ENCODE results near the gene KRAS.

KRAS gene

GRCh38 chr12:25263594-25263993, 12.9 kb upstream of the KRAS start:
- no peak for ATAC-seq
- TF ChIP-seq TOX (CRISPR knock-in tag; IDR thresholded peaks at IDR 0.05; ENCODE audit: borderline replicate concordance), result no peak

DNA sequence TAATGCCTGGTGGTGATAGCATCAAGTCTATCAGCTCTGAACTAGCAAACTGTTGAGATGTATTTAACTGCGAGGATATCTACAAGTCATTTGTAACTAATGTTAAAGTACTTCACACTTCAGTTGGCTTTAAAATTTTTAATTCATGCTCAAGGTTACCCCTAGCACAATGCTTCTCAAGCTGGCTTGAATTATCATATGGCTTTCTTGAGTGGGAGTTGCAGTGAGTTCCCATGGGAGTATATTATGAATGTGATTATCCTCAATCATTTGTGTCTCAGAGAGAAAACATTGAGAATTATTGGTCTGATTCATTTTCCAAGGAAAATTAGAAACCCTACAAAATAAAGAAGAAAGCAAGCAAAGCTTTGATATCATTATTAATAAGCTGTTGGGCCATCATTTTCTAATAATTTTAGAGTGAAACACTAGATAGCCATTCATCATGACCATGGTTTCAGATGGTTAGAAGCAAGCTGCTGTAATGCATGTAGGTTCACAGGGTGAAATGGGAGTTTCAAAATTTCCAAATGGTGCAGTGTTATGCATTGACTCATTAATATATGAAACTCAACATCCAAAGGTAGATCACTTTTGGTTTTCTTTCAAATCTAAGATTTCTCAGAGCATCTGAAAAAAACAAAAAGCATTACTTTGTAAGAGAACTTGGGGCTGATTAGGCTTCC, 11.8 kb upstream of the KRAS start:
- ATAC-seq, result no peak
- TF ChIP-seq TCF4 (CRISPR knock-in tag; IDR thresholded peaks at IDR 0.05; ENCODE audit: borderline replicate concordance) (no peak), BACH2 (CRISPR knock-in tag; IDR thresholded peaks at IDR 0.05; ENCODE audit: borderline replicate concordance) (no peak), ZNF565 (CRISPR knock-in tag; conservative IDR thresholded peaks at IDR 0.05; ENCODE audit: low read depth) (no peak), ZNF8 (CRISPR knock-in tag; IDR thresholded peaks at IDR 0.05) (no peak), CREB5 (CRISPR knock-in tag; IDR thresholded peaks at IDR 0.05; ENCODE audit: low read depth) (no peak), POU6F1 (CRISPR knock-in tag; IDR thresholded peaks at IDR 0.05; ENCODE audit: borderline replicate concordance, low read depth) (no peak), ZFP30 (CRISPR knock-in tag; IDR thresholded peaks at IDR 0.05) (no peak), GLIS3 (CRISPR knock-in tag; IDR thresholded peaks at IDR 0.05) (no peak), SNAI2 (CRISPR knock-in tag; IDR thresholded peaks at IDR 0.05) (no peak), ISL1 (CRISPR knock-in tag; IDR thresholded peaks at IDR 0.05) (no peak), ZC3H10 (CRISPR knock-in tag; IDR thresholded peaks at IDR 0.05) (no peak), CSDC2 (CRISPR knock-in tag; IDR thresholded peaks at IDR 0.05) (no peak), TSHZ2 (CRISPR knock-in tag; IDR thresholded peaks at IDR 0.05) (no peak), ESRRG (CRISPR knock-in tag; IDR thresholded peaks at IDR 0.05) (no peak), ZFP3 (CRISPR knock-in tag; IDR thresholded peaks at IDR 0.05) (no peak), CSRNP3 (CRISPR knock-in tag; IDR thresholded peaks at IDR 0.05) (no peak), PPARA (CRISPR knock-in tag; IDR thresholded peaks at IDR 0.05; ENCODE audit: borderline replicate concordance) (no peak), ARNTL (CRISPR knock-in tag; IDR thresholded peaks at IDR 0.05; ENCODE audit: borderline replicate concordance, low read depth) (no peak)
- TF ChIP-seq, protein P1, sequence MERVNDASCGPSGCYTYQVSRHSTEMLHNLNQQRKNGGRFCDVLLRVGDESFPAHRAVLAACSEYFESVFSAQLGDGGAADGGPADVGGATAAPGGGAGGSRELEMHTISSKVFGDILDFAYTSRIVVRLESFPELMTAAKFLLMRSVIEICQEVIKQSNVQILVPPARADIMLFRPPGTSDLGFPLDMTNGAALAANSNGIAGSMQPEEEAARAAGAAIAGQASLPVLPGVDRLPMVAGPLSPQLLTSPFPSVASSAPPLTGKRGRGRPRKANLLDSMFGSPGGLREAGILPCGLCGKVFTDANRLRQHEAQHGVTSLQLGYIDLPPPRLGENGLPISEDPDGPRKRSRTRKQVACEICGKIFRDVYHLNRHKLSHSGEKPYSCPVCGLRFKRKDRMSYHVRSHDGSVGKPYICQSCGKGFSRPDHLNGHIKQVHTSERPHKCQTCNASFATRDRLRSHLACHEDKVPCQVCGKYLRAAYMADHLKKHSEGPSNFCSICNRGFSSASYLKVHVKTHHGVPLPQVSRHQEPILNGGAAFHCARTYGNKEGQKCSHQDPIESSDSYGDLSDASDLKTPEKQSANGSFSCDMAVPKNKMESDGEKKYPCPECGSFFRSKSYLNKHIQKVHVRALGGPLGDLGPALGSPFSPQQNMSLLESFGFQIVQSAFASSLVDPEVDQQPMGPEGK (CRISPR knock-in tag; IDR thresholded peaks at IDR 0.05; ENCODE audit: borderline replicate concordance), result no peak

- ATAC-seq, result no peak
- TF ChIP-seq ZNF565 (CRISPR knock-in tag; conservative IDR thresholded peaks at IDR 0.05; ENCODE audit: low read depth) (no peak), CSRNP3 (CRISPR knock-in tag; IDR thresholded peaks at IDR 0.05) (no peak), ZNF8 (CRISPR knock-in tag; IDR thresholded peaks at IDR 0.05) (no peak), ZNF70 (CRISPR knock-in tag; IDR thresholded peaks at IDR 0.05) (no peak), BACH2 (CRISPR knock-in tag; IDR thresholded peaks at IDR 0.05; ENCODE audit: borderline replicate concordance) (no peak), CREB5 (CRISPR knock-in tag; IDR thresholded peaks at IDR 0.05; ENCODE audit: low read depth) (no peak), ZFP3 (CRISPR knock-in tag; IDR thresholded peaks at IDR 0.05) (no peak), TOX (CRISPR knock-in tag; IDR thresholded peaks at IDR 0.05; ENCODE audit: borderline replicate concordance) (no peak), ZC3H10 (CRISPR knock-in tag; IDR thresholded peaks at IDR 0.05) (no peak), ARNTL (CRISPR knock-in tag; IDR thresholded peaks at IDR 0.05; ENCODE audit: borderline replicate concordance, low read depth) (no peak), ESRRG (CRISPR knock-in tag; IDR thresholded peaks at IDR 0.05) (no peak), SNAI2 (CRISPR knock-in tag; IDR thresholded peaks at IDR 0.05) (no peak), GLIS3 (CRISPR knock-in tag; IDR thresholded peaks at IDR 0.05) (no peak)
These were observed 7.0 kb upstream of the KRAS start for GRCh38 chr12:25257590-25258324.

Measured in SK-N-SH treated with all-trans-retinoic acid at 6 μM for 48 hours (cell line).